Activated CD8-positive, alpha-beta memory T cell treated with anti-CD3 and anti-CD28 coated beads, Interleukin-2, amount 10 ng/mL, durations not matched to agents 7 days and 5 days (primary cell): ENCODE measurements around the gene PDCD4. TPM values are rescaled to one million over a fixed set of nuclear protein-coding genes. Genes with fewer than 3 reads are reported as not detected.

Experiments used
- ATAC-seq: fragments of 150-1000 bp; cut with Tn5 transposase; one replicate; pipeline ENCODE4 v1.10.0; 2021; ENCODE audit warnings: moderate library complexity
- CTCF ChIA-PET: fragments of 350-600 bp; sonication (Branson Sonifier 250); formaldehyde crosslinking; loops from one replicate; lab custom pipeline; 2021; ENCODE audit warnings: antibody characterized with exemption; lab: Charles Lee
- DNase-seq: peaks from one replicate; pipeline ENCODE4 v3.0.0-alpha.2; 2020
- H3K27ac Mint-ChIP-seq: one replicate; pipeline ENCODE4 v1.8.0; 2021; ENCODE audit warnings: mild to moderate bottlenecking, mixed read lengths
- H3K27me3 Mint-ChIP-seq: one replicate; pipeline ENCODE4 v1.8.0; 2021; ENCODE audit warnings: mixed read lengths
- H3K36me3 Mint-ChIP-seq: one replicate; pipeline ENCODE4 v1.8.0; 2021; ENCODE audit warnings: mild to moderate bottlenecking, mixed read lengths
- H3K4me1 Mint-ChIP-seq: one replicate; pipeline ENCODE4 v1.8.0; 2021; ENCODE audit warnings: mixed read lengths
- H3K4me3 Mint-ChIP-seq: one replicate; pipeline ENCODE4 v1.8.0; 2021; ENCODE audit warnings: mild to moderate bottlenecking, moderate library complexity, mixed read lengths
- H3K9me3 Mint-ChIP-seq: one replicate; pipeline ENCODE4 v1.8.0; 2022; ENCODE audit warnings: low read depth, mixed read lengths
- total RNA-seq, 2 experiments: library from RNA; stranded (reverse); gene quantifications; one replicate each; pipeline ENCODE4 v1.2.3, GENCODE V29; 2021

Gene PDCD4
- total RNA-seq, 2 experiments from 2014 or later = 74.0 to 115 TPM

- H3K36me3 Mint-ChIP-seq = peaks cover 2% of the 10 kb centered on the region
- no peak for ATAC-seq
- CTCF ChIA-PET = interaction anchor here (0.5 to 1.4 kb wide), 3 partner anchors 9 to 31 kb away, joined by 4 to 5 read pairs (median 4); no protein-coding TSS in a partner anchor
- no peak overlapping the region for H3K4me3 Mint-ChIP-seq
- no peaks in the 10 kb centered on the region for H3K27me3 Mint-ChIP-seq
- H3K27ac Mint-ChIP-seq = no peak overlapping the region
- H3K4me1 Mint-ChIP-seq = peaks cover 6% of the 10 kb centered on the region
- DNase-seq = no peak
- no peaks in the 10 kb centered on the region for H3K9me3 Mint-ChIP-seq
Measured at GRCh38 chr10:110834629-110835301, 37.0 kb upstream of the PDCD4 start.

- Mint-ChIP-seq H3K9me3 (no peaks in the 10 kb centered on the region), H3K27me3 (no peaks in the 10 kb centered on the region), H3K36me3 (peaks cover 2% of the 10 kb centered on the region), H3K27ac (peak overlapping the region; percentile 40), H3K4me3 (no peak overlapping the region), H3K4me1 (peaks cover 6% of the 10 kb centered on the region)
- CTCF ChIA-PET = interaction anchor here (0.5 to 1.8 kb wide), 4 partner anchors 10 to 352 kb away, joined by 4 to 5 read pairs (median 4); no protein-coding TSS in a partner anchor
- DNase-seq (no peak), ATAC-seq (no peak)
Measured at GRCh38 chr10:110835841-110836240, 35.9 kb upstream of the PDCD4 start.

GRCh38 chr10:110836706-110837105 is 35.0 kb upstream of the PDCD4 start:
- Mint-ChIP-seq H3K27ac (no peak overlapping the region), H3K9me3 (no peaks in the 10 kb centered on the region), H3K4me1 (peaks cover 7% of the 10 kb centered on the region), H3K4me3 (no peak overlapping the region), H3K36me3 (peaks cover 2% of the 10 kb centered on the region), H3K27me3 (no peaks in the 10 kb centered on the region)
- CTCF ChIA-PET = interaction anchor here (0.9 to 1.8 kb wide), 3 partner anchors 11 to 36 kb away, joined by 3 to 5 read pairs (median 3); no protein-coding TSS in a partner anchor
- no peak for ATAC-seq
- no peak for DNase-seq

- CTCF ChIA-PET = interaction anchor here (0.9 to 1.2 kb wide), 2 partner anchors 33 to 37 kb away, joined by 3 read pairs; no protein-coding TSS in a partner anchor
- H3K9me3 Mint-ChIP-seq = no peaks in the 10 kb centered on the region
- H3K27ac Mint-ChIP-seq = no peak overlapping the region
- H3K4me1 Mint-ChIP-seq = peaks cover 15% of the 10 kb centered on the region
- H3K36me3 Mint-ChIP-seq = peaks cover 2% of the 10 kb centered on the region
- no peaks in the 10 kb centered on the region for H3K27me3 Mint-ChIP-seq
- ATAC-seq (no peak), DNase-seq (no peak)
- no peak overlapping the region for H3K4me3 Mint-ChIP-seq
Measured at GRCh38 chr10:110837418-110838171, 34.1 kb upstream of the PDCD4 start.

- DNase-seq (no peak), ATAC-seq (no peak)
- H3K4me1 Mint-ChIP-seq = peaks cover 31% of the 10 kb centered on the region
- CTCF ChIA-PET = interaction anchor here (5.5 kb wide), 1 partner anchor 38 kb away, joined by 24 read pairs; no protein-coding TSS in a partner anchor
- H3K36me3 Mint-ChIP-seq = peaks cover 4% of the 10 kb centered on the region
- H3K27me3 Mint-ChIP-seq = no peaks in the 10 kb centered on the region
- no peak overlapping the region for H3K4me3 Mint-ChIP-seq
- H3K9me3 Mint-ChIP-seq = no peaks in the 10 kb centered on the region
- no peak overlapping the region for H3K27ac Mint-ChIP-seq
Measured at GRCh38 chr10:110840225-110840922, 31.4 kb upstream of the PDCD4 start.

- Mint-ChIP-seq H3K36me3 (peaks cover 4% of the 10 kb centered on the region), H3K27ac (no peak overlapping the region), H3K27me3 (no peaks in the 10 kb centered on the region), H3K4me1 (peaks cover 31% of the 10 kb centered on the region), H3K4me3 (no peak overlapping the region), H3K9me3 (no peaks in the 10 kb centered on the region)
- ATAC-seq (no peak), DNase-seq (no peak)
- CTCF ChIA-PET = interaction anchor here (5.5 kb wide), 1 partner anchor 38 kb away, joined by 24 read pairs; no protein-coding TSS in a partner anchor
Measured at GRCh38 chr10:110840923-110841428, 30.8 kb upstream of the PDCD4 start.

GRCh38 chr10:110841767-110842267 is 29.9 kb upstream of the PDCD4 start:
- CTCF ChIA-PET = interaction anchor here (1.4 to 5.5 kb wide), 2 partner anchors 19 to 39 kb away, joined by 3 to 24 read pairs; no protein-coding TSS in a partner anchor
- Mint-ChIP-seq H3K4me3 (no peak overlapping the region), H3K4me1 (peaks cover 31% of the 10 kb centered on the region), H3K9me3 (no peaks in the 10 kb centered on the region), H3K27ac (no peak overlapping the region), H3K27me3 (no peaks in the 10 kb centered on the region), H3K36me3 (peaks cover 2% of the 10 kb centered on the region)
- DNase-seq = no peak
- no peak for ATAC-seq

- Mint-ChIP-seq H3K9me3 (no peaks in the 10 kb centered on the region), H3K36me3 (peaks cover 2% of the 10 kb centered on the region), H3K4me3 (no peak overlapping the region), H3K27ac (peak overlapping the region; percentile 64), H3K27me3 (no peaks in the 10 kb centered on the region), H3K4me1 (peaks cover 31% of the 10 kb centered on the region)
- CTCF ChIA-PET = interaction anchor here (1.4 to 5.5 kb wide), 2 partner anchors 18 to 40 kb away, joined by 3 to 24 read pairs; no protein-coding TSS in a partner anchor
- ATAC-seq (peak; percentile 15), DNase-seq (no peak)
Measured at GRCh38 chr10:110842326-110842904, 29.3 kb upstream of the PDCD4 start.

- Mint-ChIP-seq H3K27me3 (no peaks in the 10 kb centered on the region), H3K4me3 (no peak overlapping the region), H3K36me3 (peaks cover 2% of the 10 kb centered on the region), H3K27ac (peak overlapping the region; percentile 64), H3K9me3 (no peaks in the 10 kb centered on the region), H3K4me1 (peaks cover 31% of the 10 kb centered on the region)
- ATAC-seq (peak; percentile 90), DNase-seq (peak; percentile 78)
- CTCF ChIA-PET = interaction anchor here (0.9 to 5.5 kb wide), 4 partner anchors 8 to 40 kb away, joined by 3 to 24 read pairs (median 4); no protein-coding TSS in a partner anchor
Measured at GRCh38 chr10:110843031-110843430, 28.7 kb upstream of the PDCD4 start.

GRCh38 chr10:110843796-110844616 is 27.7 kb upstream of the PDCD4 start:
- CTCF ChIA-PET = interaction anchor here (0.9 to 5.5 kb wide), 3 partner anchors 9 to 41 kb away, joined by 3 to 24 read pairs (median 4); no protein-coding TSS in a partner anchor
- ATAC-seq = peak; percentile 8
- no peaks in the 10 kb centered on the region for H3K27me3 Mint-ChIP-seq
- H3K27ac Mint-ChIP-seq = peak overlapping the region; percentile 64
- peaks cover 2% of the 10 kb centered on the region for H3K36me3 Mint-ChIP-seq
- no peaks in the 10 kb centered on the region for H3K9me3 Mint-ChIP-seq
- no peak overlapping the region for H3K4me3 Mint-ChIP-seq
- DNase-seq = no peak
- peaks cover 34% of the 10 kb centered on the region for H3K4me1 Mint-ChIP-seq

GRCh38 chr10:110844617-110844881 is 27.2 kb upstream of the PDCD4 start:
- CTCF ChIA-PET = interaction anchor here (5.5 kb wide), 1 partner anchor 42 kb away, joined by 24 read pairs; no protein-coding TSS in a partner anchor
- peaks cover 40% of the 10 kb centered on the region for H3K4me1 Mint-ChIP-seq
- no peaks in the 10 kb centered on the region for H3K9me3 Mint-ChIP-seq
- H3K27ac Mint-ChIP-seq = no peak overlapping the region
- peaks cover 2% of the 10 kb centered on the region for H3K36me3 Mint-ChIP-seq
- DNase-seq (no peak), ATAC-seq (no peak)
- no peak overlapping the region for H3K4me3 Mint-ChIP-seq
- no peaks in the 10 kb centered on the region for H3K27me3 Mint-ChIP-seq
